Lung (tissue), 12 donors: ENCODE data around the gene GNAS. TPM values are rescaled to one million over a fixed set of nuclear protein-coding genes. Genes with fewer than 3 reads are reported as not detected.

Experiments used
- ATAC-seq: fragments of 200-7000 bp; cut with Tn5 transposase; one replicate; pipeline ENCODE4 v1.9.1; 2020; ENCODE audit warnings: moderate number of reproducible peaks; ENCODE audit not compliant: insufficient read depth, low FRiP score
- DNase-seq, 3 donors: peaks; one replicate each; pipeline ENCODE4 v3.0.0-alpha.2; 2013 to 2017
- H3K27ac ChIP-seq, 2 donors: one replicate each; pipeline ENCODE4 v1.5.1; 2013; ENCODE audit warnings: mild to moderate bottlenecking in 2 of 2, moderate library complexity in 2 of 2, control low read depth in 1 of 2, inconsistent platforms in 1 of 2, low read depth in 1 of 2, low read length in 1 of 2
- H3K27me3 ChIP-seq, 3 donors: one replicate each; pipeline ENCODE4 v1.5.1; 2013; ENCODE audit warnings: low read length in 2 of 3; ENCODE audit not compliant: control insufficient read depth in 3 of 3, insufficient read depth in 3 of 3
- H3K36me3 ChIP-seq, 4 donors: one replicate each; pipeline ENCODE4 v1.5.1; 2013; ENCODE audit warnings: low read length in 4 of 4, mild to moderate bottlenecking in 1 of 4, moderate library complexity in 1 of 4; ENCODE audit not compliant: control insufficient read depth in 4 of 4, insufficient read depth in 4 of 4
- H3K4me1 ChIP-seq, 5 donors: one replicate each; pipeline ENCODE4 v1.5.1; 2013; ENCODE audit warnings: low read length in 5 of 5, mild to moderate bottlenecking in 2 of 5, moderate library complexity in 1 of 5; ENCODE audit not compliant: control insufficient read depth in 5 of 5, insufficient read depth in 5 of 5
- H3K4me3 ChIP-seq: one replicate; pipeline ENCODE4 v1.5.1; 2013; ENCODE audit warnings: mild to moderate bottlenecking, control low read depth, moderate library complexity
- H3K9ac ChIP-seq, 2 donors: one replicate each; pipeline ENCODE4 v1.5.1; 2013; ENCODE audit warnings: low read length in 2 of 2, control low read depth in 1 of 2; ENCODE audit not compliant: insufficient read depth in 1 of 2
- H3K9me3 ChIP-seq, 4 donors: one replicate each; pipeline ENCODE4 v1.5.1; 2013; ENCODE audit warnings: low read length in 3 of 4, mild to moderate bottlenecking in 1 of 4, moderate library complexity in 1 of 4; ENCODE audit not compliant: control insufficient read depth in 4 of 4, insufficient read depth in 3 of 4
- CTCF ChIP-seq: IDR thresholded peaks from 2 replicates; pipeline ENCODE4 v1.5.1; 2012; ENCODE audit warnings: mild to moderate bottlenecking; ENCODE audit errors: control extremely low read depth, extremely low read depth
- WGBS, 2 donors: extraction: QIAGEN DNeasy Blood & Tissue Kit; methylation state at CpG; one replicate each; pipeline ENCODE4 v1.1.7; 2013; 5-methylcytosine and 5-hydroxymethylcytosine counted together
- polyA plus RNA-seq, 2 donors: library from polyadenylated mRNA; stranded (reverse); fragments of 200-250 nt; gene quantifications; one replicate each; pipeline ENCODE4 v1.2.1, GENCODE V29; 2013
- total RNA-seq, 2 donors: library from RNA; depleted of rRNA in 1 of 2; stranded (reverse); fragments of >200 nt in 1 of 2; gene quantifications; one replicate each; pipeline ENCODE4 v1.2.1, GENCODE V29; 2014 to 2021
- donor health status: control.
- donor health status: control.
- donor health status: Bipolar disorder and iron deficiency.
- donor health status: healthy.
- donor health status: DM: yes; HTN: yes; CAD: no.

GNAS gene
- total and polyA plus RNA-seq, 4 donors, result 638 to 1,238 (median 887) TPM

- Histone ChIP-seq H3K27ac (no peak overlapping the region), H3K4me3 (no peak overlapping the region), H3K4me1 (no peaks in the 10 kb centered on the region), H3K27me3 (peaks cover 0 to 7% (median 0%) of the 10 kb centered on the region in 3 donors), H3K9ac (no peak overlapping the region), H3K9me3 (peaks cover 0 to 1% (median 0%) of the 10 kb centered on the region in 4 donors), H3K36me3 (no peaks in the 10 kb centered on the region)
- ATAC-seq, result no peak
- DNase-seq, result no peak
- 74 to 77% methylated on average over 5 of the region's 5 CpGs for WGBS, 2 donors
- no peak for TF ChIP-seq CTCF
Measured at GRCh38 chr20:58867211-58867610, 14.7 kb downstream of the GNAS start.

- no peaks in the 10 kb centered on the region for H3K36me3 ChIP-seq
- peaks cover 0 to 4% (median 0%) of the 10 kb centered on the region in 3 donors for H3K27me3 ChIP-seq
- 49 to 54% methylated on average over 14 of the region's 14 CpGs for WGBS, 2 donors
- H3K4me1 ChIP-seq, result no peaks in the 10 kb centered on the region
- H3K4me3 ChIP-seq, result no peak overlapping the region
- peak overlapping the region in 1 of 2 donors; percentile 65 for H3K9ac ChIP-seq
- H3K9me3 ChIP-seq, result peaks cover 0 to 1% (median 0%) of the 10 kb centered on the region in 4 donors
- TF ChIP-seq CTCF, result no peak
- DNase-seq, result peak; percentile 48 to 65 (median 61)
- ATAC-seq, result no peak
- no peak overlapping the region for H3K27ac ChIP-seq
Measured at GRCh38 chr20:58868795-58869194, 16.3 kb downstream of the GNAS start.

GRCh38 chr20:58869662-58870227 is 17.2 kb downstream of the GNAS start:
- H3K36me3 ChIP-seq, result no peaks in the 10 kb centered on the region
- no peak for TF ChIP-seq CTCF
- no peak overlapping the region for H3K9ac ChIP-seq
- no peaks in the 10 kb centered on the region for H3K4me1 ChIP-seq
- 83 to 89% methylated on average over 7 of the region's 7 CpGs for WGBS, 2 donors
- DNase-seq (no peak), ATAC-seq (no peak)
- H3K27ac ChIP-seq, result no peak overlapping the region
- peaks cover 0 to 4% (median 0%) of the 10 kb centered on the region in 3 donors for H3K27me3 ChIP-seq
- no peak overlapping the region for H3K4me3 ChIP-seq
- peaks cover 0 to 1% (median 0%) of the 10 kb centered on the region in 4 donors for H3K9me3 ChIP-seq
